Mesenchymal stem cell (in vitro differentiated cells and primary cell): ENCODE measurements around the gene FRMD4A.
A peak's percentile ranks its signal among the peaks of the same experiment; 100 is the strongest.
"Not testable (repeated sequence)": the region's sequence is repeated elsewhere in the genome, so short reads cannot be mapped to it uniquely, and the experiment has no call there.

Source experiments
- DNase-seq: peaks from one replicate; pipeline ENCODE4 v3.0.0-alpha.2; 2013
- H2AFZ ChIP-seq: one replicate; pipeline ENCODE4 v1.6.1; 2013; ENCODE audit warnings: low read depth, mild to moderate bottlenecking, control low read depth, inconsistent platforms, low read length, moderate library complexity
- H2AK5ac ChIP-seq: 2 replicates; pipeline ENCODE4 v1.6.1; 2013; ENCODE audit warnings: low read length, moderate library complexity, mild to moderate bottlenecking, inconsistent platforms; ENCODE audit not compliant: severe bottlenecking
- H2BK120ac ChIP-seq: one replicate; pipeline ENCODE4 v1.6.1; 2013; ENCODE audit warnings: low read depth, mild to moderate bottlenecking, inconsistent platforms, low read length, moderate library complexity
- H2BK12ac ChIP-seq, 2 experiments: one replicate each; pipeline ENCODE4 v1.6.1; 2013; ENCODE audit warnings: inconsistent platforms in 2 of 2, low read length in 2 of 2, mild to moderate bottlenecking in 2 of 2, moderate library complexity in 2 of 2, control low read depth in 1 of 2
- H2BK15ac ChIP-seq: one replicate; pipeline ENCODE4 v1.6.1; 2013; ENCODE audit warnings: mild to moderate bottlenecking, low read depth, inconsistent platforms; ENCODE audit not compliant: poor library complexity, severe bottlenecking
- H2BK5ac ChIP-seq: 2 replicates; pipeline ENCODE4 v1.6.1; 2013; ENCODE audit warnings: low read depth, mild to moderate bottlenecking, low read length, control low read depth, inconsistent platforms; ENCODE audit not compliant: poor library complexity, severe bottlenecking
- H3K14ac ChIP-seq, 2 experiments: one replicate each; pipeline ENCODE4 v1.6.1; 2013; ENCODE audit warnings: inconsistent platforms in 2 of 2, low read length in 2 of 2, control low read depth in 1 of 2, mild to moderate bottlenecking in 1 of 2, moderate library complexity in 1 of 2
- H3K18ac ChIP-seq, 2 experiments: one replicate each; pipeline ENCODE4 v1.6.1; 2013; ENCODE audit warnings: inconsistent platforms in 2 of 2, low read length in 2 of 2, control low read depth in 1 of 2, low read depth in 1 of 2, mild to moderate bottlenecking in 1 of 2
- H3K23ac ChIP-seq, 2 experiments: one replicate each; pipeline ENCODE4 v1.6.1; 2013; ENCODE audit warnings: inconsistent platforms in 2 of 2, low read length in 2 of 2, mild to moderate bottlenecking in 2 of 2, moderate library complexity in 2 of 2, control low read depth in 1 of 2
- H3K27ac ChIP-seq: 2 replicates; pipeline ENCODE4 v1.5.1; 2013; ENCODE audit warnings: mild to moderate bottlenecking, moderate library complexity, low read length, control low read depth, inconsistent platforms; ENCODE audit not compliant: poor library complexity, severe bottlenecking
- H3K27me3 ChIP-seq, 2 experiments: 2 replicates each; pipeline versions ENCODE4 v1.6.1 to v1.7.0; 2013; ENCODE audit warnings: low read length in 2 of 2, mild to moderate bottlenecking in 2 of 2, moderate library complexity in 2 of 2, control low read depth in 1 of 2, inconsistent platforms in 1 of 2; ENCODE audit not compliant: control insufficient read depth in 1 of 2, insufficient read depth in 1 of 2
- H3K36me3 ChIP-seq, 2 experiments: 2 replicates each; pipeline versions ENCODE4 v1.6.1 to v1.7.0; 2013; ENCODE audit warnings: low read length in 2 of 2, control low read depth in 1 of 2, inconsistent platforms in 1 of 2, low read depth in 1 of 2, mild to moderate bottlenecking in 1 of 2; ENCODE audit not compliant: insufficient read depth in 2 of 2, control insufficient read depth in 1 of 2
- H3K4ac ChIP-seq, 2 experiments: one replicate each; pipeline ENCODE4 v1.6.1; 2013; ENCODE audit warnings: inconsistent platforms in 2 of 2, low read length in 2 of 2, mild to moderate bottlenecking in 2 of 2, moderate library complexity in 2 of 2, control low read depth in 1 of 2, low read depth in 1 of 2
- H3K4me1 ChIP-seq: 2 replicates; pipeline ENCODE4 v1.6.1; 2013; ENCODE audit warnings: low read depth, low read length, control low read depth; ENCODE audit not compliant: control insufficient read depth, insufficient read depth
- H3K4me2 ChIP-seq: 2 replicates; pipeline ENCODE4 v1.6.1; 2013; ENCODE audit warnings: low read length, mild to moderate bottlenecking, inconsistent platforms; ENCODE audit not compliant: poor library complexity, severe bottlenecking
- H3K4me3 ChIP-seq, 2 experiments: 2 replicates each; pipeline versions ENCODE4 v1.5.1 to v1.7.0; 2013; ENCODE audit warnings: low read length in 2 of 2, mild to moderate bottlenecking in 2 of 2, control low read depth in 1 of 2, low read depth in 1 of 2; ENCODE audit not compliant: insufficient read depth in 1 of 2
- H3K79me1 ChIP-seq: replicated peaks from 2 replicates; pipeline ENCODE4 v1.6.1; 2013; ENCODE audit warnings: mild to moderate bottlenecking, control low read depth, low read length, inconsistent platforms; ENCODE audit not compliant: poor library complexity, severe bottlenecking
- H3K9ac ChIP-seq: 2 replicates; pipeline ENCODE4 v1.7.0; 2013; ENCODE audit warnings: mild to moderate bottlenecking, low read length, moderate library complexity
- H3K9me3 ChIP-seq: 2 replicates; pipeline ENCODE4 v1.7.0; 2013; ENCODE audit warnings: mild to moderate bottlenecking, low read length; ENCODE audit not compliant: control insufficient read depth
- H4K8ac ChIP-seq: one replicate; pipeline ENCODE4 v1.6.1; 2013; ENCODE audit warnings: inconsistent platforms, mild to moderate bottlenecking, low read length, moderate library complexity
- H4K91ac ChIP-seq: one replicate; pipeline ENCODE4 v1.6.1; 2013; ENCODE audit warnings: mild to moderate bottlenecking, low read length, inconsistent platforms
- WGBS: methylation state at CpG from one replicate; pipeline ENCODE4 v1.1.7; 2013; ENCODE audit warnings: mixed read lengths; 5-methylcytosine and 5-hydroxymethylcytosine counted together

The FRMD4A gene

GRCh38 chr10:14135196-14135595 lies 195.5 kb downstream of the FRMD4A start:
- H4K8ac ChIP-seq = not testable (repeated sequence)

GRCh38 chr10:14134275-14134674 lies 196.4 kb downstream of the FRMD4A start:
- 82% methylated on average over 1 of the region's 1 CpG for WGBS
- Histone ChIP-seq H3K18ac (no peak overlapping the region), H2BK15ac (no peak overlapping the region), H2BK12ac (no peak overlapping the region), H2AFZ (no peak overlapping the region), H3K27ac (no peak overlapping the region), H3K79me1 (no peaks in the 10 kb centered on the region), H3K9ac (no peak overlapping the region), H3K14ac (no peak overlapping the region), H2BK120ac (no peak overlapping the region), H3K4ac (no peak overlapping the region), H3K4me1 (no peaks in the 10 kb centered on the region), H4K8ac (no peak overlapping the region), H3K4me2 (no peak overlapping the region), H3K27me3 (peaks cover 6 to 65% of the 10 kb centered on the region in 2 experiments), H3K4me3 (no peak overlapping the region), H3K36me3 (no peaks in the 10 kb centered on the region), H4K91ac (no peak overlapping the region), H3K9me3 (peaks cover 3% of the 10 kb centered on the region), H2AK5ac (no peak overlapping the region), H3K23ac (no peak overlapping the region), H2BK5ac (no peak overlapping the region)
- no peak for DNase-seq

More at GRCh38 chr10:14135196-14135595, 195.5 kb downstream of the FRMD4A start:
- H2BK15ac ChIP-seq, H3K18ac ChIP-seq, H3K36me3 ChIP-seq, H2AFZ ChIP-seq, H3K79me1 ChIP-seq, H2BK12ac ChIP-seq, H2AK5ac ChIP-seq, H3K23ac ChIP-seq, DNase-seq, H4K91ac ChIP-seq, H3K4me2 ChIP-seq, H3K27ac ChIP-seq, H3K4me1 ChIP-seq, H3K9me3 ChIP-seq, H2BK5ac ChIP-seq, H3K4me3 ChIP-seq, H3K4ac ChIP-seq, H2BK120ac ChIP-seq, H3K9ac ChIP-seq, H3K14ac ChIP-seq: not testable (repeated sequence)
- H3K27me3 ChIP-seq = peaks cover 6 to 63% of the 10 kb centered on the region in 2 experiments
- WGBS = 73% methylated on average over 2 of the region's 2 CpGs

GRCh38 chr10:14131261-14131960 lies 199.3 kb downstream of the FRMD4A start:
- Histone ChIP-seq H3K4me2 (no peak overlapping the region), H2AK5ac (no peak overlapping the region), H2BK120ac (no peak overlapping the region), H3K79me1 (no peaks in the 10 kb centered on the region), H2BK15ac (no peak overlapping the region), H3K23ac (no peak overlapping the region), H2AFZ (no peak overlapping the region), H3K9ac (no peak overlapping the region), H2BK5ac (no peak overlapping the region), H4K8ac (no peak overlapping the region), H2BK12ac (no peak overlapping the region), H3K4ac (no peak overlapping the region), H3K18ac (no peak overlapping the region), H3K14ac (no peak overlapping the region), H3K36me3 (no peaks in the 10 kb centered on the region), H3K4me1 (no peaks in the 10 kb centered on the region), H3K27ac (no peak overlapping the region), H3K27me3 (peaks cover 6 to 43% of the 10 kb centered on the region in 2 experiments), H4K91ac (no peak overlapping the region), H3K9me3 (peaks cover 3% of the 10 kb centered on the region), H3K4me3 (no peak overlapping the region)
- 78% methylated on average over 14 of the region's 14 CpGs for WGBS
- peak; percentile 13 for DNase-seq

GRCh38 chr10:14129770-14130169 lies 201.0 kb downstream of the FRMD4A start:
- Histone ChIP-seq H3K27ac (no peak overlapping the region), H3K9me3 (peaks cover 3% of the 10 kb centered on the region)

More at GRCh38 chr10:14129770-14130169, 201.0 kb downstream of the FRMD4A start:
- Histone ChIP-seq H3K9ac (no peak overlapping the region), H2AK5ac (no peak overlapping the region), H3K23ac (no peak overlapping the region), H3K14ac (peak overlapping the region in 1 of 2 experiments; percentile 56), H3K36me3 (no peaks in the 10 kb centered on the region), H3K4me1 (no peaks in the 10 kb centered on the region), H2BK12ac (no peak overlapping the region), H3K27me3 (peaks cover 6 to 42% of the 10 kb centered on the region in 2 experiments), H3K18ac (no peak overlapping the region), H2AFZ (no peak overlapping the region), H3K4me2 (no peak overlapping the region), H2BK5ac (no peak overlapping the region), H2BK15ac (no peak overlapping the region), H3K4ac (no peak overlapping the region), H4K91ac (no peak overlapping the region), H3K79me1 (no peaks in the 10 kb centered on the region), H4K8ac (no peak overlapping the region), H3K4me3 (no peak overlapping the region), H2BK120ac (no peak overlapping the region)
- 86% methylated on average over 4 of the region's 4 CpGs for WGBS
- DNase-seq = no peak
